NCI-H82 treated with DMSO at 0.1 percent for 48 hours (cell line): ENCODE data around the gene KCTD2.
"Not testable (repeated sequence)": the region's sequence is repeated elsewhere in the genome, so short reads cannot be mapped to it uniquely, and the experiment has no call there.

Experiments
- DNase-seq: peaks from one replicate; lab custom pipeline; 2025; ENCODE audit not compliant: unreplicated experiment; lab: John Stamatoyannopoulos, UW

The KCTD2 gene

GRCh38 chr17:75046407-75047289 lies at the start of gene KCTD2, which contains the start of gene ATP5PD:
Gene KCTD2, plus strand, starts transcription at chr17:75047225. Its CDS starts 26 bp downstream, at chr17:75047251.
Gene ATP5PD, minus strand, starts transcription at chr17:75046969. Its CDS starts 4,319 bp downstream, at chr17:75042650.
- peak; percentile 89 for DNase-seq

- DNase-seq, result no peak
Observed at GRCh38 chr17:74998783-74999182, 48.2 kb upstream of the KCTD2 start.

GRCh38 chr17:74999523-74999922 lies 47.5 kb upstream of the KCTD2 start:
- no peak for DNase-seq

GRCh38 chr17:75001915-75002843 lies 44.8 kb upstream of the KCTD2 start:
- no peak for DNase-seq

GRCh38 chr17:75003070-75003956 lies 43.7 kb upstream of the KCTD2 start:
- no peak for DNase-seq

- no peak for DNase-seq
Observed at GRCh38 chr17:75003957-75004355, 43.1 kb upstream of the KCTD2 start.

GRCh38 chr17:75004371-75004770 lies 42.7 kb upstream of the KCTD2 start:
- no peak for DNase-seq

- DNase-seq, result no peak
Observed at GRCh38 chr17:75005291-75005690, 41.7 kb upstream of the KCTD2 start.

GRCh38 chr17:75006084-75006483 lies 40.9 kb upstream of the KCTD2 start:
- DNase-seq, result not testable (repeated sequence)

- no peak for DNase-seq
Observed at GRCh38 chr17:75006653-75007052, 40.4 kb upstream of the KCTD2 start.

GRCh38 chr17:75008373-75008772 lies 38.7 kb upstream of the KCTD2 start:
- no peak for DNase-seq

- no peak for DNase-seq
Observed at GRCh38 chr17:75009139-75009724, 37.8 kb upstream of the KCTD2 start.

- DNase-seq, result peak; percentile 66
Observed at GRCh38 chr17:75010683-75011400, 36.2 kb upstream of the KCTD2 start.

- DNase-seq, result no peak
Observed at GRCh38 chr17:75011401-75012095, 35.5 kb upstream of the KCTD2 start.

- no peak for DNase-seq
Observed at GRCh38 chr17:75012096-75012345, 35.0 kb upstream of the KCTD2 start.

GRCh38 chr17:75012346-75013091 lies 34.5 kb upstream of the KCTD2 start, which contains the start of gene MRPL58:
Gene MRPL58, plus strand, starts transcription at chr17:75012670. Its CDS starts 17 bp downstream, at chr17:75012687.
- DNase-seq, result peak; percentile 59

GRCh38 chr17:75013092-75013559 lies 33.9 kb upstream of the KCTD2 start:
- no peak for DNase-seq

GRCh38 chr17:75019146-75019545 lies 27.9 kb upstream of the KCTD2 start:
- DNase-seq, result no peak
